KMS-11 (cell line): ENCODE data around the gene SMAGP.
A peak's percentile ranks its signal among the peaks of the same experiment; 100 is the strongest.
"Not testable (repeated sequence)": the region's sequence is repeated elsewhere in the genome, so short reads cannot be mapped to it uniquely, and the experiment has no call there.

Experiments used
- H2AFZ ChIP-seq: fragments of 200-600 bp; sonication (generic); 2 replicates; pipeline ENCODE4 v1.6.1; 2016; ENCODE audit warnings: antibody characterized with exemption, mixed run types, low read depth
- H3K27ac ChIP-seq: fragments of 200-600 bp; sonication (generic); 2 replicates; pipeline ENCODE4 v1.6.1; 2016; ENCODE audit warnings: mild to moderate bottlenecking, mixed run types
- H3K27me3 ChIP-seq: fragments of 200-600 bp; sonication (generic); 2 replicates; pipeline ENCODE4 v1.6.1; 2017; ENCODE audit warnings: mild to moderate bottlenecking, low read depth, mixed run types, moderate library complexity; ENCODE audit not compliant: insufficient read depth
- H3K36me3 ChIP-seq: fragments of 200-600 bp; sonication (generic); 2 replicates; pipeline ENCODE4 v1.6.1; 2017; ENCODE audit warnings: mild to moderate bottlenecking, mixed run types; ENCODE audit not compliant: insufficient read depth
- H3K4me1 ChIP-seq: fragments of 200-600 bp; sonication (generic); 2 replicates; pipeline ENCODE4 v1.6.1; 2016; ENCODE audit warnings: mild to moderate bottlenecking, low read depth, mixed run types; ENCODE audit not compliant: poor library complexity, severe bottlenecking
- H3K4me2 ChIP-seq: fragments of 200-600 bp; sonication (generic); 2 replicates; pipeline ENCODE4 v1.7.0; 2016; ENCODE audit warnings: mild to moderate bottlenecking, mixed run types
- H3K4me3 ChIP-seq: fragments of 200-600 bp; sonication (generic); IDR thresholded peaks from 2 replicates; pipeline ENCODE4 v1.6.1; 2017; ENCODE audit warnings: low read depth, low read length, mixed read lengths; ENCODE audit not compliant: insufficient read depth
- H3K79me2 ChIP-seq: fragments of 200-600 bp; sonication (generic); 2 replicates; pipeline ENCODE4 v1.6.1; 2016; ENCODE audit warnings: low read depth, mixed run types; ENCODE audit not compliant: insufficient read depth
- H3K9ac ChIP-seq: fragments of 200-600 bp; sonication (generic); 2 replicates; pipeline ENCODE4 v1.6.1; 2016; ENCODE audit warnings: mild to moderate bottlenecking, mixed run types
- H4K20me1 ChIP-seq: fragments of 200-600 bp; sonication (generic); 2 replicates; pipeline ENCODE4 v1.6.1; 2016; ENCODE audit warnings: mild to moderate bottlenecking, mixed run types; ENCODE audit not compliant: insufficient read depth
- CTCF ChIP-seq: fragments of 200-600 bp; sonication (generic); conservative IDR thresholded peaks from 2 replicates; pipeline ENCODE4 v1.6.1; 2017; ENCODE audit warnings: low read depth, mild to moderate bottlenecking, antibody characterized with exemption, low read length, moderate library complexity, mixed read lengths

Gene SMAGP

GRCh38 chr12:51225234-51225633 is 45.0 kb downstream of the SMAGP start:
- no peak overlapping the region for H3K9ac ChIP-seq
- no peak overlapping the region for H3K27ac ChIP-seq
- H3K36me3 ChIP-seq: no peaks in the 10 kb centered on the region
- H3K27me3 ChIP-seq: no peaks in the 10 kb centered on the region
- no peak overlapping the region for H3K4me3 ChIP-seq
- H2AFZ ChIP-seq: no peak overlapping the region
- no peak for TF ChIP-seq CTCF
- H3K4me2 ChIP-seq: no peak overlapping the region
- no peaks in the 10 kb centered on the region for H3K79me2 ChIP-seq
- H3K4me1 ChIP-seq: no peaks in the 10 kb centered on the region
- H4K20me1 ChIP-seq: no peaks in the 10 kb centered on the region

GRCh38 chr12:51224625-51225024 is 45.6 kb downstream of the SMAGP start:
- Histone ChIP-seq H3K27ac (no peak overlapping the region), H3K79me2 (no peaks in the 10 kb centered on the region), H2AFZ (no peak overlapping the region), H4K20me1 (no peaks in the 10 kb centered on the region), H3K4me2 (no peak overlapping the region), H3K4me3 (no peak overlapping the region), H3K27me3 (no peaks in the 10 kb centered on the region), H3K36me3 (no peaks in the 10 kb centered on the region), H3K9ac (no peak overlapping the region), H3K4me1 (peaks cover 2% of the 10 kb centered on the region)
- TF ChIP-seq CTCF: no peak

GRCh38 chr12:51222461-51222860 is 47.8 kb downstream of the SMAGP start:
- no peaks in the 10 kb centered on the region for H3K79me2 ChIP-seq
- H3K4me3 ChIP-seq: no peak overlapping the region
- no peak overlapping the region for H2AFZ ChIP-seq
- no peak overlapping the region for H3K9ac ChIP-seq
- no peak overlapping the region for H3K4me2 ChIP-seq
- H3K36me3 ChIP-seq: no peaks in the 10 kb centered on the region
- H4K20me1 ChIP-seq: no peaks in the 10 kb centered on the region
- TF ChIP-seq CTCF: no peak
- no peak overlapping the region for H3K27ac ChIP-seq
- no peaks in the 10 kb centered on the region for H3K27me3 ChIP-seq
- H3K4me1 ChIP-seq: peaks cover 12% of the 10 kb centered on the region

GRCh38 chr12:51219857-51220256 is 50.4 kb downstream of the SMAGP start:
- H3K27ac ChIP-seq, H3K4me3 ChIP-seq: not testable (repeated sequence)

GRCh38 chr12:51219322-51219721 is 50.9 kb downstream of the SMAGP start:
- Histone ChIP-seq H3K36me3 (no peaks in the 10 kb centered on the region), H3K9ac (peak overlapping the region; percentile 93; the same call in 1 of the 2 replicates), H3K79me2 (no peaks in the 10 kb centered on the region), H2AFZ (peak overlapping the region; percentile 97; the same call in 1 of the 2 replicates), H4K20me1 (no peaks in the 10 kb centered on the region), H3K4me3 (no peak overlapping the region), H3K27ac (0 out of 2 replicates have a peak overlapping the region, but pooled peaks have one; percentile 71), H3K27me3 (no peaks in the 10 kb centered on the region), H3K4me1 (peaks cover 12% of the 10 kb centered on the region), H3K4me2 (peak overlapping the region; percentile 96)
- no peak for TF ChIP-seq CTCF

More at GRCh38 chr12:51219857-51220256, 50.4 kb downstream of the SMAGP start:
- H3K27me3 ChIP-seq, H3K79me2 ChIP-seq, H3K9ac ChIP-seq, H3K4me2 ChIP-seq, H2AFZ ChIP-seq, H3K36me3 ChIP-seq, H4K20me1 ChIP-seq: not testable (repeated sequence)
- peaks cover 12% of the 10 kb centered on the region for H3K4me1 ChIP-seq
